GM12873 (cell line): Measurements from ENCODE around the gene CYTH4.

ENCODE experiments used
- TF ChIP-seq, protein P1 (sequence below): IDR thresholded peaks from 2 replicates; pipeline ENCODE4 v1.5.1; 2012; ENCODE audit warnings: low read depth, mild to moderate bottlenecking, moderate library complexity, low read length, control low read depth; ENCODE audit not compliant: insufficient read depth; ENCODE audit errors: missing control alignments

Gene CYTH4

GRCh38 chr22:37281646-37282384, 493 bp upstream of the CYTH4 start:
- TF ChIP-seq, protein P1, sequence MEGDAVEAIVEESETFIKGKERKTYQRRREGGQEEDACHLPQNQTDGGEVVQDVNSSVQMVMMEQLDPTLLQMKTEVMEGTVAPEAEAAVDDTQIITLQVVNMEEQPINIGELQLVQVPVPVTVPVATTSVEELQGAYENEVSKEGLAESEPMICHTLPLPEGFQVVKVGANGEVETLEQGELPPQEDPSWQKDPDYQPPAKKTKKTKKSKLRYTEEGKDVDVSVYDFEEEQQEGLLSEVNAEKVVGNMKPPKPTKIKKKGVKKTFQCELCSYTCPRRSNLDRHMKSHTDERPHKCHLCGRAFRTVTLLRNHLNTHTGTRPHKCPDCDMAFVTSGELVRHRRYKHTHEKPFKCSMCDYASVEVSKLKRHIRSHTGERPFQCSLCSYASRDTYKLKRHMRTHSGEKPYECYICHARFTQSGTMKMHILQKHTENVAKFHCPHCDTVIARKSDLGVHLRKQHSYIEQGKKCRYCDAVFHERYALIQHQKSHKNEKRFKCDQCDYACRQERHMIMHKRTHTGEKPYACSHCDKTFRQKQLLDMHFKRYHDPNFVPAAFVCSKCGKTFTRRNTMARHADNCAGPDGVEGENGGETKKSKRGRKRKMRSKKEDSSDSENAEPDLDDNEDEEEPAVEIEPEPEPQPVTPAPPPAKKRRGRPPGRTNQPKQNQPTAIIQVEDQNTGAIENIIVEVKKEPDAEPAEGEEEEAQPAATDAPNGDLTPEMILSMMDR: no peak

DNA sequence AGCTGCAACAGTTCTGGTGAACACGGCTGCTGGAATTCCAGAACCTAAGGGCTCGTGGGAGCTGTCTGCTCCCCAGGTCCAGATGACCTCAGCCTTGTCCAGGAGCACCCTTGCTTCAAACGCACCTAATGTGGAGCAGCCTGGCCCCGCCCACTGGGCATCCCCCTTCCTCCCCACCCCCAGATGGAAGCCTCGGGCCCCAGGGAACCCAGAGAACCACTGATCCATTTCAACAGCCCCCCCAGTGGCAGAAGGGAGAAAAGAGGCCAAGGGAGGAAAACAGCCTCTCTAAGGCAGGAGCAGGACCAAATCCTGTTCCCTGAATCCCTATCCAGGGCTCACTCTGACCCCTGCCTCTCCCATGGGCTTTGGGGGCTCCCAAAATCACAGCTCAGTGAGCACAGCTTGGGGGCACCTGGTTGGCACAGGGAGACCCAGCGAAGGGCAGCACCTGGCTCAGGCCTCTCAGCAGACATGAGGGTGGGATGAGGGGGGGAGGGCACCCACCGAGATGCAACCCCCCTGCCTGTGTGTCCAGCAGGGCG, 1.2 kb downstream of the CYTH4 start:
- TF ChIP-seq, protein P1: peak; percentile 62

GRCh38 chr22:37284126-37284804, 2.0 kb downstream of the CYTH4 start:
- TF ChIP-seq, protein P1: no peak

DNA sequence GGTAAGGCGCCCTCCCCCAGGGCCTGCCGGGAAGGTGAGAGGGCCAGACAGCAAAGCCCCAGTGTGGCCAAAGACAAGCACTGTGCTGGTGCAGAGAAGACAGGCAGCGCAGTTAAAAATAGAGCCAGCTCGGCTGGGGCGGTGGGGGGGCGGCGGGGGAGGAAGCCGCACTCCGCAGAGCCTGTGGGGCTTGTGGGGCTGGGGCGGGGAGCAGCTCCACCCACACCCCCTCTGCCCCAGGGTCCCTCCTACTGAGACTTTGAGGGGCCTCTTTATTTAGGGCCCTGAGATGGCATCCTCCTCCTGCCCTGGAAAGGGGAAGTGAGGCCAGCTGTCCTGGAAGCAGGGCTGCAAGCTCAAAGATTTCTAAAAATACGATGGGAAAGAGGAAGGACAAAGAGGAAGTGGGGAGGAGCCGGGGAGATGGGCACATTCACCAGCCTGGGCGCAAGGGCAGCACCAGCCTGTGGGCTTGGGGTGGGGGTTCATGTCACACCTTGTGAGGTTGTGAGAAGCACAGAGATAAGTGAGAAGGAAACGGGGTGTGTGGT, 2.6 kb downstream of the CYTH4 start:
- TF ChIP-seq, protein P1: no peak

- TF ChIP-seq, protein P1: no peak
Measured at GRCh38 chr22:37285937-37286336, 3.6 kb downstream of the CYTH4 start.

DNA sequence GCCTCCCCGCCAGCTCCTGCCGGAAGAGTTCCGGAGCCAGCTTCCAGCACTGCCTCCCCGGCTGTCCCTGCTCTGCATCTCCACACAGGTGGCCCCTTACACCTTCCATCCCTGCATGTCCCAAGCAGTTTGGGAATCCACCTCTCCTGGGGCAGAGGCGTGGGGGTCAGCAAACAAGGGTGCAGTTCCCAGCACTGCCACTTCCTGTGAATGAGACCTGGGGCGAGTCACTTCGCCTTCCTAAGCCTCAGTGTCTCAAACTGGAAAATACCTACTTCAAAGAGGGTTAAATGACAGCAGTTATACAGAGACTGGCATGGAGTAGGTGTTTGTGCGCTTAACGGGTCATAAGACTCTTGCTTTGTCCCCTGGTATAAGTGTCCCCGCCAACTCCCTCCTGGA, 5.2 kb downstream of the CYTH4 start:
- TF ChIP-seq, protein P1: peak; percentile 14

GRCh38 chr22:37288521-37288920, 6.2 kb downstream of the CYTH4 start:
- TF ChIP-seq, protein P1: peak; percentile 9
